ENCODE measurements around the gene PPARA.

PPARA gene

DNA sequence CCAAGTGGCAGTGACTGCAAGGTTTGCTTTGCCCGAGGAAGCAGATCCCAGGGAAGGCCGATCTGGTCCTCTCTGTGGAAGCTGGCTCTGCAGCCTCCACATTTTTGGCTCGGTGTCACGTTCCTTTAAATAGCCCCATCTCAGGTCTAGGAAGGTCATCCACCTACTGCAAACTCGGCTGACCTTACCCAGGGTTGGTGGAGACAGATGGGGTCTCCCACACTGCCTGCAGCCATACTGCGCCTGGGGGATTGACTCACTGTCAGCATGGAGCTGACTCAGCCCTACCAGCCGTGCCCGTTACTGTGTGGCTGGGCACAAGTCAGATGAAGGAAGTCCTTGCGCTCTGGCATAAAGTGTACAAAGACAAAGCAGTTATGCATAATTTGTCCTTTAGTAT lies 82.9 kb downstream of the PPARA start:
- Mint-ChIP-seq H3K36me3 (ENCODE audit: low read depth) (peaks cover 5% of the 10 kb centered on the region), H3K27me3 (no peaks in the 10 kb centered on the region), H3K27ac (no peak overlapping the region), H3K4me3 (no peak overlapping the region), H3K4me1 (ENCODE audit: low read depth) (peaks cover 3% of the 10 kb centered on the region), H3K9me3 (no peaks in the 10 kb centered on the region)

DNA sequence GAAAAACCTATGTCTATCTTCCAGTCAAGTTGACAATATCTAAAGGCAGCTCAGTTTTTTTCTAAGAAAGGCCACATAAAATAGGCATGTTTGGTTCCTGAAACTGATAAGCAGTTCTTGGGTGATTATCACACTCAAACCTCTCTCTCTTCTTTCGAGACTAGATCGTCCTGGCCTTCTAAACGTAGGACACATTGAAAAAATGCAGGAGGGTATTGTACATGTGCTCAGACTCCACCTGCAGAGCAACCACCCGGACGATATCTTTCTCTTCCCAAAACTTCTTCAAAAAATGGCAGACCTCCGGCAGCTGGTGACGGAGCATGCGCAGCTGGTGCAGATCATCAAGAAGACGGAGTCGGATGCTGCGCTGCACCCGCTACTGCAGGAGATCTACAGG lies 84.6 kb downstream of the PPARA start:
- no peaks in the 10 kb centered on the region for H3K9me3 Mint-ChIP-seq

DNA sequence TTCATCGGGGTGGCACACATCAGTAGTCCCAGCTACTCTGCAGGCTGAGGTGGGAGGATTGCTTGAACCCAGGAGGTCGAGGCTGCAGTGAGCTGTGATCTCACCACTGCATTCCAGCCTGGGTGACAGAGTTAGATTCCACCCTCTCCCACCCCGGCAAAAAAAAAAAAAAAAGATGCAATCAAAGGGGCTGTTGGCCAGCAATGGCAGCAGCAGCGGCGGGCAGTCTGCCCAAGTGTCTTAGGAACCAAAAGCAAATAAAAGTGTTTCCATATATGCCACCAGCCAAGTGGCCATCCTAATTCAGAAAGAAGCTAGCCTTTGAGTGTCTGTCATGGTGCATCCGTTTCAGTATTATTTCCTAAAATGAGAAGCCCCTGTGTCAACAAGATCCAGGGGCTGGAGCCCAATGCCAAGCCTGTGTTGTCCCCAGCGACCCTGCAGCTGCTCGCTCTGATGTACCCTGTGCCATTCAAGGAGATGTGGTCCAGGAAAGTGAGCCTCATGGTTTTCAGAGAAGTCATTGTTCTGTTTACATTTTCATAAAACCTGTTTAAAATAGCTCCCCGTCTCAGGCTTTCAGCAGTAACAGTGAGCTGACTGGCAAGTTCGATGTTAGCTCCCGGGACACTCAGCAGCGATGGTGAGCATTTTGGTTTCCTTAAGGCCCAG lies 87.3 kb downstream of the PPARA start:
- H3K27me3 Mint-ChIP-seq, result no peaks in the 10 kb centered on the region
- H3K27ac Mint-ChIP-seq, result no peak overlapping the region
- H3K36me3 Mint-ChIP-seq (ENCODE audit: low read depth), result peaks cover 5% of the 10 kb centered on the region
- H3K9me3 Mint-ChIP-seq, result no peaks in the 10 kb centered on the region
- peaks cover 24% of the 10 kb centered on the region for H3K4me1 Mint-ChIP-seq (ENCODE audit: low read depth)
- H3K4me3 Mint-ChIP-seq, result no peak overlapping the region

More for the DNA sequence above, 84.6 kb downstream of the PPARA start:
- Mint-ChIP-seq H3K36me3 (ENCODE audit: low read depth) (peaks cover 5% of the 10 kb centered on the region), H3K27me3 (no peaks in the 10 kb centered on the region), H3K4me1 (ENCODE audit: low read depth) (peaks cover 13% of the 10 kb centered on the region), H3K4me3 (no peak overlapping the region), H3K27ac (no peak overlapping the region)

DNA sequence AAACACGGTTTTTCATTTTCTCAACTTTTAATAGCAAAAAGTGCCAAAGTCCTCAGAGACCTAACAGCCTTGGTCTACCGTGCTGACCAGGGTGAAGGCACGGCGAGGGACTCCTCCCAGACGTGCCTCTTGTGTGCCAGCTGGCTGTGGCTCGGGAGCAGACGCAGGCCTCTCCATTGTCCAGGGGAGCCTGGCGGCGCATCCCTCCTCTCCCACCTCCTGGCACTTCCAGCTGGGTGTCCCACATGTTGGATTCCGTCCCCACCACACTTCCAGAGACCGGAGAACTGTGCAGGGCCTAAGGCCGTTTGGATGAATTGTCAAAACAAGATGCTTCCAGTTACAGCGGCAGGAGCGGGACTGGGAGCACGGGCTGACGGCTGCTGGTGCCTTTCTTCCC lies 88.2 kb downstream of the PPARA start:
- Mint-ChIP-seq H3K27ac (no peak overlapping the region), H3K4me1 (ENCODE audit: low read depth) (peaks cover 22% of the 10 kb centered on the region), H3K36me3 (ENCODE audit: low read depth) (peaks cover 5% of the 10 kb centered on the region), H3K4me3 (no peak overlapping the region), H3K27me3 (no peaks in the 10 kb centered on the region), H3K9me3 (no peaks in the 10 kb centered on the region)

DNA sequence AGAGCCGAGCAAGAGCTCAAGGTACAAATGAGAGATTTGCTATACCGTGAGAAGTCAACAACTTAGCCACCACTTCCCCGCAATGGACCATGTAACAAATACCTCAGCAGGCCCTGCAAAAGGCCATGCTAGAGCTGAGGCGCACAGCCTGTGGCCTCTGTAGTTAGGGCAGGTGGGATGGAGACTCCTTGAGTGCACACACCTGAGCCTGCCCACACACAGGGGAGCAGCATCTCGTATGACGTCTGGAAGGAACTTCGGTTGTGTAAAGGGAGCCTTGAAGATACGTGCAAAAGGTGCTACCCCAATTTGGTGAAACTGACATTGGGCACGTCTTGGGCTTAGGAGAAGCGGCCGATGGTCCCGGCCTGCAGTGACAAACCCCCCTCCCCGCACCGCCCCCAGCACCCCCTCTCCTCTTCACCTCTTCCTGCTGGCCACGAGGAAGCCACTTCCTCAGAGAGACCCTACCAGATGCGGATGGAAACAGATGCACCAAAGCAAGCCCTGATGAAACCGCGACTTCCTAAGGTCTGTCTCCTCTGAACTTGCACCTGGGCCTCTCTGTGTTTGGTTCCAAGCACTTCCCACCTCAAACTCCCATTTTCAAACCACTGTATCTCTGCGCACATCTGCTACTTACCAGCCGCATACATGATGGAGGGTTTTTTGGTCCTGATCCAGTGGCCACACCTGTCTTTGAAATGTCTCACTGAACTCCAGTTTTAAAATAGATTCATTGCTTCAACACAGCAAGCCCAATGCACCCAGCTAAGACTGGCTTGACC lies 89.1 kb downstream of the PPARA start:
- peaks cover 10% of the 10 kb centered on the region for H3K36me3 Mint-ChIP-seq (ENCODE audit: low read depth)
- H3K4me1 Mint-ChIP-seq (ENCODE audit: low read depth), result peaks cover 22% of the 10 kb centered on the region
- H3K9me3 Mint-ChIP-seq, result no peaks in the 10 kb centered on the region
- H3K4me3 Mint-ChIP-seq, result no peak overlapping the region
- H3K27me3 Mint-ChIP-seq, result no peaks in the 10 kb centered on the region
- peak overlapping the region; percentile 63 for H3K27ac Mint-ChIP-seq

DNA sequence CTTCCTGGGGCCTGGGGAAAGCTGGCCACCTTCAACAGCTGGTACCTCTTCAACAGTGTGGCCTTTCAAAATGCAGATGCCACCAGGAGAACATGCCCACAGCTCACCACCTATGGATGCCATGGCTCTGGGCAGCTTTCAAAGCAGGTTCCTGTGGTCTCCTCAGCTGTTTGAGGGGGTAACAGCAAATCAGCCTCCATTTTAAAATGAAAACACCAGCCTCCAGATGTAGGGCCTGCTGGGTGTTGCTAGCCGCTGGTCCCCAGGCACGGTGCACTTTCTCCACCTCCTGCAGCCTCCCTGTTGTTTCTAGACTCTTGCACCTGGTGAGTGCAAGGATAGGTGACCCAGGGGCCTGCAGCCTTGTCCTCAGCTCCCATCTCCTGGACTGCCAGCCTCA lies 89.7 kb downstream of the PPARA start:
- H3K27me3 Mint-ChIP-seq, result no peaks in the 10 kb centered on the region
- peaks cover 9% of the 10 kb centered on the region for H3K36me3 Mint-ChIP-seq (ENCODE audit: low read depth)
- no peak overlapping the region for H3K4me3 Mint-ChIP-seq
- no peak overlapping the region for H3K27ac Mint-ChIP-seq
- H3K4me1 Mint-ChIP-seq (ENCODE audit: low read depth), result peaks cover 22% of the 10 kb centered on the region
- H3K9me3 Mint-ChIP-seq, result no peaks in the 10 kb centered on the region

DNA sequence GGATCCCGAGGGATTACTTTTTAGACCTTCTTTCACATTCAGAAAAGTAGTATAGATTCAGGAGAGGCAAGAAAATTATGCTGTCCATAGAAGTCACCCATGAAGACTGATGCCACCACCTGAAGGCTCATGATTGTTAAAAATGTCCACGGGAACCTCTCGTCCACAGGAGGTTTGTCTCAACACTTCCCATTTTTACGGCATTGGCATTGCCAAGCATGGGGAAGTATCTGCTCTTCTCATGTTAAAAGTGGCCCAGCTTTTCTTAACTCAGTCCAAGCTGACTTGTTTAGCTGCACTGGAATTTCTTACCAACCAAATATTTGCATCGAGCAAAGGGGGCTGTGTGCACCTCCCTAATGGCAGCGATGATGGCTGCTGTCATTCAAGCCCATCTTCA lies 90.2 kb downstream of the PPARA start:
- H3K27me3 Mint-ChIP-seq, result no peaks in the 10 kb centered on the region
- H3K27ac Mint-ChIP-seq, result no peak overlapping the region
- no peaks in the 10 kb centered on the region for H3K9me3 Mint-ChIP-seq
- H3K4me1 Mint-ChIP-seq (ENCODE audit: low read depth), result peaks cover 22% of the 10 kb centered on the region
- H3K4me3 Mint-ChIP-seq, result no peak overlapping the region
- peaks cover 5% of the 10 kb centered on the region for H3K36me3 Mint-ChIP-seq (ENCODE audit: low read depth)

DNA sequence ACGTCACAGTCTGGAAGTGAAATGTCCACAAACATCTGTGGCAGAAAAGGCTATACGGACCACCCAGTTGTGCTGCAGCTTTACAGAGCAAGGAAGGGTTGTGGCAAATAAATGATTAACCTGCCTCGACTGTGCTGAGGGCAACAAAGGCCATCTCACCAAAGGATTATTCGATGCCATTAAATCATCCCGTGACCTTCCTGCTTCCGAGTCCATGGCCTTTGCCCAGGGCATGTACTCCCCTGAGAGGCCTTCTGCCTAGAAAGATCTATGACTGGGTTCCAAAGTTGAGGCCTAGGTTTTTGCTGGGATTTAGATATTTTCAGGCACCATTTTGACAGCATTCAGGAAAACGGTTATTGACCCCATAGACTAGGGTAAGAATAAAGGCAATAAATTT lies 90.6 kb downstream of the PPARA start:
- Mint-ChIP-seq H3K4me1 (ENCODE audit: low read depth) (peaks cover 22% of the 10 kb centered on the region), H3K4me3 (no peak overlapping the region), H3K27ac (no peak overlapping the region), H3K36me3 (ENCODE audit: low read depth) (peaks cover 5% of the 10 kb centered on the region), H3K9me3 (no peaks in the 10 kb centered on the region), H3K27me3 (no peaks in the 10 kb centered on the region)

DNA sequence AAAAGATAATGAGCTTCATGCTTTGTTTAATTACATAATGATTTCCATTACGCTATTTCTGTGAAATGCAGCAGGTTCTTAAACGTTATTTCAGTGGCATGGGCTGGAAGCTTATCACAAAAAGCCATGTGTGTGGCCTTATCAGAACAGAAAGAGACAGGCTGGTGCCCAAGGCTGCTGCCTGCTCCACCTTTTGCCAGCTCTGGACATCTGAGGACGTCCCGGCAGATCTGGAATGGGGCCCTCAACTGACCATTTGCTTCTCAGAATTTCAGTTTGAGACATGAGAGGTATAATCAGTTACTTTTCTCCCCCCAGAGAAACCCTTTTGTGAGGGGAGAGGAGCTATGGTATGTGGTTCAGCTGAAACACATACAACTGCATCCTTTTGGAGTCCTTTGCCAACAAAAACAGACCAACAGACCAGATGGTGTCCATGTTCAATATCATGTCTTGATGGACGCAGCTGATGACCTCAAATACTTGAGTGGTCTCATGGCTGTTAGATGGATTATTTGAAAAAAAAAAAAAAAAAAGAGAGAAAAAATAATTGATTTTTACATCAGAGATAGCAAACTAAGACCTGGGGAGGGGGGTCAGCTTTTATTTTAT lies 91.2 kb downstream of the PPARA start:
- no peaks in the 10 kb centered on the region for H3K27me3 Mint-ChIP-seq
- peaks cover 22% of the 10 kb centered on the region for H3K4me1 Mint-ChIP-seq (ENCODE audit: low read depth)
- H3K4me3 Mint-ChIP-seq, result no peak overlapping the region
- peaks cover 5% of the 10 kb centered on the region for H3K36me3 Mint-ChIP-seq (ENCODE audit: low read depth)
- H3K9me3 Mint-ChIP-seq, result no peaks in the 10 kb centered on the region
- no peak overlapping the region for H3K27ac Mint-ChIP-seq

DNA sequence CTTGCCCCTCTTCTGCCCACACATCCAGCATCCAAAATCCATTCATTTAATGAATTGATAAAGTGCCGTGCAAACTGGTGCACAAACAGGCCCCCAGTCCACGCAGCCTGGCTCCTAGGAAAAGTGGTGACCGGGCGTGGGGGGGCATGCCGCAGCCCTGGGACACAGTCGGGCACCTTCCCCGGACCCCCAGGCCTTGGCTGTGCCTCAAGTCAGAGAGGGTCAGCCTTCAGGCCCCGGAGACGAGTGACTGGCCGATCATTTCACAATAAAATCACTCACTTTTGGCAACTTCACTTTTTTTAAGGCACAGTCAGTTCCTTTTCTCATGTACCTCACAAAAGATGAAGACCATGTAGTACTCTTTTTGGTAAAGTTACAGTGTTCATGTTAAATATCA lies 91.8 kb downstream of the PPARA start:
- no peak overlapping the region for H3K27ac Mint-ChIP-seq
- H3K4me3 Mint-ChIP-seq, result no peak overlapping the region
- H3K9me3 Mint-ChIP-seq, result no peaks in the 10 kb centered on the region
- H3K27me3 Mint-ChIP-seq, result no peaks in the 10 kb centered on the region
- H3K4me1 Mint-ChIP-seq (ENCODE audit: low read depth), result peaks cover 22% of the 10 kb centered on the region
- H3K36me3 Mint-ChIP-seq (ENCODE audit: low read depth), result peaks cover 5% of the 10 kb centered on the region

DNA sequence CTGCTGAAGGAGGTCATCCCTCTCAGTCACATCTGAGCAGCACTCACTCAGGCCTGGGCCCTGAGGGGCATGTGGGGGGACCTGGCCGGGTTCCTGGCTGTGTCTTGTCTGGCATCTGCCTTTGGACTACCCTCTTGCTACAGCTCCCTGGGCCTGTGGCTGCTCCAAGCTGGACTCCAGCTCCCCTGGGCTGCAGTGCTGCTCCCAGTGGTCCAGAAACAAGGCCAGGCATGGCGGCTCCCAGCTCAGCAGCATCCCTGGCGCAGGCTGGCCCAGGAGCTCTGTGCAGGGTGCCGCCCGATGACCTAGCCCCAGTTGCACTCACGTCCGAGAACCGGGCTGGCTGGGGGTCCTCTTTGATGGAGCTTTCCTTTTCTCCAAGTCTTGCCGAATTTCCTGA lies 94.4 kb downstream of the PPARA start:
- Mint-ChIP-seq H3K9me3 (no peaks in the 10 kb centered on the region), H3K4me3 (no peak overlapping the region), H3K4me1 (ENCODE audit: low read depth) (peaks cover 22% of the 10 kb centered on the region), H3K36me3 (ENCODE audit: low read depth) (peaks cover 5% of the 10 kb centered on the region), H3K27ac (no peak overlapping the region), H3K27me3 (no peaks in the 10 kb centered on the region)

DNA sequence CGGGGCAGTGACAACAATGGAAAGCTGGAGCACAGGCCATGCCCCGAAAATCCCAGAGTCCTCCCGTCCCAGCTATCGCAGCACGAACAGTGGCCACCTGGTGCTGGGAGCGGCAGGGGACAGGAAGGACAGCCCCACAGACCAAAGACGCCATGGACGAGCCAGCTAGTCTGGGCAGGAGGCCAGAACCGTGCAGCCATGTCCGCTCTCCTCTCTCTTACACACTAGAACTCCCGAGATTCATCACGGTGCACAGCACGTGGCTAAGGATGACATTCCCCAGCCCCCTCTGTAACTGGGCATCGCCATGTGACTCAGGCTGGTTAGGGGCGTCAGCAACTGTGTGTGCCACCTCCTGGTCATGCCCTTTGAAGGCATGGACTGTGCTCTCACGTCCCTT lies 95.2 kb downstream of the PPARA start:
- Mint-ChIP-seq H3K4me1 (ENCODE audit: low read depth) (peaks cover 15% of the 10 kb centered on the region), H3K9me3 (no peaks in the 10 kb centered on the region), H3K27me3 (no peaks in the 10 kb centered on the region), H3K27ac (no peak overlapping the region), H3K36me3 (ENCODE audit: low read depth) (peaks cover 5% of the 10 kb centered on the region), H3K4me3 (no peak overlapping the region)

DNA sequence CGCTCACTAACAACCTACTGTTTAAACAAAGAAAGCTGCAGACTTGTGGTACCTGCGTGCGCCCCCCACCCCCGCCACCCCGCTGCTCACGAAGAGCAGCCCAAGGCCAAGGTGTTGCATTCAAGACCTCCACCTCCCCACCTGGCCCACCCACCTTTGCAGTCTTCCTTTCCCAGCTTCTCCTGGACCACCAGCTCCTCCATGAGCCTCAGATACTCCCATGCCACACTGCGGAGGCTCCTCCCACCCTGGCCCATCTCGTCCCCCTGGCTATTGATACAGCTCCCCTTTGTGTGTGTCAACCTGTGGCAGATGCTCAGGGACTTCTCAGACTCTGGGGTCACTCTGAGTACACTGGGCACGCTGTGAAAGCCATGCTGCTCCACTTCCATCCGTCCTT lies 95.9 kb downstream of the PPARA start:
- H3K36me3 Mint-ChIP-seq (ENCODE audit: low read depth), result peaks cover 5% of the 10 kb centered on the region
- H3K4me1 Mint-ChIP-seq (ENCODE audit: low read depth), result peaks cover 14% of the 10 kb centered on the region
- no peaks in the 10 kb centered on the region for H3K9me3 Mint-ChIP-seq
- H3K4me3 Mint-ChIP-seq, result no peak overlapping the region
- no peaks in the 10 kb centered on the region for H3K27me3 Mint-ChIP-seq
- H3K27ac Mint-ChIP-seq, result no peak overlapping the region

DNA sequence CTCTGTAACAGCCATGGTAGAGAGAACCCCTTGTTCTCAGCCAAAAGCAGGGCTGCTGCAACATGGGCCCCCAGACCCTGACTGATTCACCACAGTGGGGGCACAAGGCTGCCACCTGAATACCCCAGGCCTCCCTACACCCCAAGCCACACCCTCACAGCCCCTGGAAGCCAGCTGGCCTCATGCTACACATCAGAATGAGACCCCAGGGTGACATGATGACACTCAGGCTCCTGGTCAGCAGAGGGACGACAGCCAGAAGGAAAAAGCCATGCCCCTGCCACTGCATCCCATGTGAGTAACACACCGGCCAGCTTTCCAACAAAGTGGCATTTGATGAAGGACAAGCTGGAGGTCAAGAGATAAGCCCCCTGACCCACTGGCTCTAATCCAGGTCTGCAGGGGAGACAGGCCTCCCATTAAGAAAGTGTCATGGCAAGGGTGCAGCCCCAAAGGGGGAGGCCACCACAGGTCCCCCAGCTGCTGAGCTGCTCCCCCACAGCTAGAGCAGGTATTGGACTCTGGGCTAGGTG lies 97.2 kb downstream of the PPARA start:
- Mint-ChIP-seq H3K4me1 (ENCODE audit: low read depth) (peaks cover 25% of the 10 kb centered on the region), H3K9me3 (no peaks in the 10 kb centered on the region), H3K27me3 (no peaks in the 10 kb centered on the region), H3K4me3 (no peak overlapping the region), H3K27ac (no peak overlapping the region), H3K36me3 (ENCODE audit: low read depth) (peaks cover 5% of the 10 kb centered on the region)

DNA sequence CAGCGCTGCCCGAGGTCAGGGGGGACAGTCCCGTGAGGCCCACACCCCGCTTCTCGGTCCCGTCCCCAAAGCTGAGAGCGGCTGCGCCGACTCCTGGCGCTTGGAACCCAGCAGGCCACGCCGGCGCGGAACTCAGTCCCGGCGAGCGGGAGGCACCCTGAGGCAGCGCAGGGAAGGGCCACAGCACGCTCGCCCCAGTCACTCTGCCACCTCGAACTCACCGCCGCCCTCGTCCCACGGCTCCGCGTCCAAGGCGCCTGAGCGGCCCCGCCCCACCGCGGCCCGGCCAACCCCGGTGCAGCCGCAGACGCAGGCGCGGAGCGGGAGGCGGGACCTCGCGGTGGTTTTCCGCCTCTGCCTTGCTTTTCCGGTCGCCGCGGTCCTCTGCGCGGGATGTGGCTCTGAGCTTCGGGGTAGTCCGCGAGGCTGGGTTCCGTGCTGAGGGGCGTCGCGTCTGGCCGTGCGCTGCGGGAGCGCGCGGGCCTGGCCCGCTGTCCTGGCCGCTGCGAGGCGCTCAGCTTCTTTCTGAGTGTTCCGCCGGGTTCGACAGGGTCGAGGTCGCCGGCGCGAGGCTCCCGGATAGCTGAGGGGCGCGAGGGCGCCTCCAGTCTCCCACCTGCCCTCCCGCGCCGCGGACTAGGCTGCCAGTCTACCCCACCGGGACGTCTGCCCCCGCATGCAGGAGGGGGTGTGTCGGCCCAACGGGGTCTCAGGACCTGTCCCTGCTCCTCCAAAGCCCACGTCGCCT lies 99.9 kb downstream of the PPARA start, which contains the start of gene CDPF1:
Gene CDPF1, minus strand, starts transcription at position 259 of the 748 bp plus-strand sequence. CDS start 2,009 bp downstream, outside the sequence.
- peaks cover 36% of the 10 kb centered on the region for H3K4me1 Mint-ChIP-seq (ENCODE audit: low read depth)
- peak within 1 kb of the TSS; percentile 85 for H3K4me3 Mint-ChIP-seq
- no peaks in the 10 kb centered on the region for H3K36me3 Mint-ChIP-seq (ENCODE audit: low read depth)
- H3K9me3 Mint-ChIP-seq, result no peaks in the 10 kb centered on the region
- H3K27ac Mint-ChIP-seq, result peak within 1 kb of the TSS; percentile 83
- no peaks in the 10 kb centered on the region for H3K27me3 Mint-ChIP-seq

Measured in stimulated activated naive CD8-positive, alpha-beta T cell treated with anti-CD3 and anti-CD28 coated beads, Interleukin-15, Interleukin-2, amounts not matched to agents 100 ng/mL and 50 ng/mL, for 24 hours (primary cell).